ENCODE data around the gene ERBB4. TPM values are rescaled to one million over a fixed set of nuclear protein-coding genes. Genes with fewer than 3 reads are reported as not detected.

Gene ERBB4
- total RNA-seq, 1 experiment from 2014 or later, result 0.04 TPM

DNA sequence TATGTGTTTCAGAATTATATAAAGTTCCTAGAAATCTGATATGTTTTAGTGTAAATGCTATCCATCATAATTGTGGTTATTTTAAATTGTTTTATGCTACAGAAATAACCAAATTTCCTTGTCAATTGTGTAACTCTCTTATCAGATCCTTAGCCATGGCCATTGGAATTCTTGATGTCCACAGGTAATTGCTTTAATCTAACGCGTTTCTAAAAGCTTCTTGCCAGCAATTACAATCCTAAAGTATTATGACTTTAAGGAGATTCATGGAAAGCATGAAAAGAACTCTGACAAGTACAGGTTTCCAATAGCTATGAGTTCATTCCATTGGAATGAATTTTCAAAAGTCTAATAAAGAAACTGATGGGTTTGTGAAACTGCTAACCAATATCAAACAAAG is 472.1 kb downstream of the ERBB4 start:
- no peaks in the 10 kb centered on the region for H4K20me1 ChIP-seq (ENCODE audit: control insufficient read depth, insufficient read depth, insufficient read length)
- H2BK20ac ChIP-seq (ENCODE audit: low read depth, low read length, poor library complexity, severe bottlenecking), result no peak overlapping the region
- no peak overlapping the region for H3K4ac ChIP-seq (ENCODE audit: low read depth, low read length)
- Mint-ChIP-seq H3K36me3 (ENCODE audit: insufficient read depth in 1 of 3, low read depth in 3 of 3) (no peaks in the 10 kb centered on the region), H3K9me3 (no peaks in the 10 kb centered on the region), H3K4me3 (no peak overlapping the region), H3K27ac (no peak overlapping the region), H3K27me3 (ENCODE audit: low read depth) (no peaks in the 10 kb centered on the region), H3K4me1 (peaks cover 0 to 4% of the 10 kb centered on the region in 2 experiments; a peak in 1 of 4 replicates)
- TF ChIP-seq, protein P1, sequence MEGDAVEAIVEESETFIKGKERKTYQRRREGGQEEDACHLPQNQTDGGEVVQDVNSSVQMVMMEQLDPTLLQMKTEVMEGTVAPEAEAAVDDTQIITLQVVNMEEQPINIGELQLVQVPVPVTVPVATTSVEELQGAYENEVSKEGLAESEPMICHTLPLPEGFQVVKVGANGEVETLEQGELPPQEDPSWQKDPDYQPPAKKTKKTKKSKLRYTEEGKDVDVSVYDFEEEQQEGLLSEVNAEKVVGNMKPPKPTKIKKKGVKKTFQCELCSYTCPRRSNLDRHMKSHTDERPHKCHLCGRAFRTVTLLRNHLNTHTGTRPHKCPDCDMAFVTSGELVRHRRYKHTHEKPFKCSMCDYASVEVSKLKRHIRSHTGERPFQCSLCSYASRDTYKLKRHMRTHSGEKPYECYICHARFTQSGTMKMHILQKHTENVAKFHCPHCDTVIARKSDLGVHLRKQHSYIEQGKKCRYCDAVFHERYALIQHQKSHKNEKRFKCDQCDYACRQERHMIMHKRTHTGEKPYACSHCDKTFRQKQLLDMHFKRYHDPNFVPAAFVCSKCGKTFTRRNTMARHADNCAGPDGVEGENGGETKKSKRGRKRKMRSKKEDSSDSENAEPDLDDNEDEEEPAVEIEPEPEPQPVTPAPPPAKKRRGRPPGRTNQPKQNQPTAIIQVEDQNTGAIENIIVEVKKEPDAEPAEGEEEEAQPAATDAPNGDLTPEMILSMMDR (conservative IDR thresholded peaks at IDR 0.05), result no peak
- H3K23me2 ChIP-seq (ENCODE audit: insufficient read length, low read depth, low read length, poor library complexity, severe bottlenecking), result no peaks in the 10 kb centered on the region
- no peak overlapping the region for H3K4me2 ChIP-seq (ENCODE audit: insufficient read depth, insufficient read length, low read length)
- H2BK120ac ChIP-seq (ENCODE audit: low read depth, low read length, poor library complexity, severe bottlenecking), result no peak overlapping the region
- no peak overlapping the region for H2AK5ac ChIP-seq (ENCODE audit: insufficient read length, low read length)
- no peak overlapping the region for H3K18ac ChIP-seq (ENCODE audit: insufficient read length, low read depth, low read length)
- H2AFZ ChIP-seq (ENCODE audit: low read length), result no peak overlapping the region
- H3K56ac ChIP-seq (ENCODE audit: insufficient read length, low read depth, low read length), result no peak overlapping the region
- no peaks in the 10 kb centered on the region for H3K79me1 ChIP-seq (ENCODE audit: insufficient read depth, low read depth, low read length, poor library complexity, severe bottlenecking)
- H4K91ac ChIP-seq (ENCODE audit: insufficient read length, low read depth, low read length), result no peak overlapping the region
- H2BK5ac ChIP-seq (ENCODE audit: insufficient read length, low read length), result no peak overlapping the region
- no peak overlapping the region for H3K14ac ChIP-seq (ENCODE audit: insufficient read depth, low read length)
- H3K4me1 ChIP-seq (ENCODE audit: insufficient read depth, low read length), result no peaks in the 10 kb centered on the region
- H3K9me3 ChIP-seq (ENCODE audit: control insufficient read depth, low read depth, low read length), result no peaks in the 10 kb centered on the region
- no peak for DNase-seq
- no peak overlapping the region for H3T11ph ChIP-seq (ENCODE audit: low read length)
- no peak overlapping the region for H2BK15ac ChIP-seq (ENCODE audit: low read depth, low read length)
- no peak overlapping the region for H3K23ac ChIP-seq (ENCODE audit: insufficient read length, low read depth, low read length)
- no peak overlapping the region for H3K27ac ChIP-seq (ENCODE audit: insufficient read length, low read depth, low read length)
- no peak overlapping the region for H4K8ac ChIP-seq (replicated peaks; ENCODE audit: insufficient read length, low read depth, low read length)
- H2BK12ac ChIP-seq (ENCODE audit: insufficient read length, low read depth, low read length), result no peak overlapping the region
- H3K9ac ChIP-seq (ENCODE audit: extremely low read depth, insufficient read length, low read length), result no peak overlapping the region
- H3K79me2 ChIP-seq (ENCODE audit: insufficient read depth, low read length), result no peaks in the 10 kb centered on the region
- no CpG with 5 or more reads among the region's 2 CpGs for WGBS (ENCODE audit: extremely low coverage, insufficient read length, low lambda C conversion rate)
- H3K27me3 ChIP-seq (ENCODE audit: insufficient read depth, low read length), result no peaks in the 10 kb centered on the region
- H4K5ac ChIP-seq (ENCODE audit: insufficient read length, low read depth, low read length), result no peak overlapping the region

Measured in H9 (cell line).